ENCODE results near the gene CSPG4.

Gene CSPG4

DNA sequence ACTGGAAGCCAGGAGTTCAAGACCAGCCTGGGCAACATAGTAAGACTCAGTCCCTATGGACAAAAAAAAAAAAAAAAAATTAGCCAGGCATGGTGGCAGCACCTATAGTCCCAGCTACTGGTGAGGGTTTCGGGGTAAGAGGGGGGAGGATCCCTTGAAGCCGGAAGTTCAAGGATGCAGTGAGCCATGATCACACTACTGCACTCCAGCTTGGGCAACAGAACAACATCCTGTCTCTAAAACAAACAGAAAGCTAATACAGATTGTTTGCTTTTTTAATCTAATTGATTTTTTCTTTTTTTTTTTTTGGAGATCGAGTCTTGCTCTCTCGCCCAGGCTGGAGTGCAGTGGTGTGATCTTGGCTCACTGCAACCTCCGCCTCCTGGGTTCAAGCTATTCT, 71.0 kb downstream of the CSPG4 start:
- Histone ChIP-seq H3K27ac (ENCODE audit: low read length) (no peak overlapping the region), H4K20me1 (ENCODE audit: insufficient read depth, low read length) (peaks cover 26% of the 10 kb centered on the region), H3K4me2 (ENCODE audit: insufficient read depth, low read length) (no peak overlapping the region), H2AFZ (ENCODE audit: low read depth, low read length) (no peak overlapping the region), H3K27me3 (ENCODE audit: insufficient read depth, low read length, poor library complexity) (peaks cover 6% of the 10 kb centered on the region), H3K4me1 (ENCODE audit: insufficient read depth, low read length) (peaks cover 39% of the 10 kb centered on the region), H3K36me3 (ENCODE audit: insufficient read depth, low read length) (peaks cover 8% of the 10 kb centered on the region), H3K79me2 (ENCODE audit: insufficient read depth, low read length) (peaks cover 30% of the 10 kb centered on the region), H3K9me3 (ENCODE audit: insufficient read depth, low read length, severe bottlenecking) (no peaks in the 10 kb centered on the region), H3K4me3 (ENCODE audit: low read depth in 1 of 2, low read length in 2 of 2) (no peak overlapping the region), H3K9ac (ENCODE audit: low read depth, low read length) (no peak overlapping the region)
- DNase-seq (no peak), ATAC-seq (ENCODE audit: insufficient read depth, low read depth) (no peak)
- no peak for TF ChIP-seq EZH2 (IDR thresholded peaks at IDR 0.05; ENCODE audit: borderline replicate concordance, low read depth, low read length, severe bottlenecking)
- TF ChIP-seq, protein P1, sequence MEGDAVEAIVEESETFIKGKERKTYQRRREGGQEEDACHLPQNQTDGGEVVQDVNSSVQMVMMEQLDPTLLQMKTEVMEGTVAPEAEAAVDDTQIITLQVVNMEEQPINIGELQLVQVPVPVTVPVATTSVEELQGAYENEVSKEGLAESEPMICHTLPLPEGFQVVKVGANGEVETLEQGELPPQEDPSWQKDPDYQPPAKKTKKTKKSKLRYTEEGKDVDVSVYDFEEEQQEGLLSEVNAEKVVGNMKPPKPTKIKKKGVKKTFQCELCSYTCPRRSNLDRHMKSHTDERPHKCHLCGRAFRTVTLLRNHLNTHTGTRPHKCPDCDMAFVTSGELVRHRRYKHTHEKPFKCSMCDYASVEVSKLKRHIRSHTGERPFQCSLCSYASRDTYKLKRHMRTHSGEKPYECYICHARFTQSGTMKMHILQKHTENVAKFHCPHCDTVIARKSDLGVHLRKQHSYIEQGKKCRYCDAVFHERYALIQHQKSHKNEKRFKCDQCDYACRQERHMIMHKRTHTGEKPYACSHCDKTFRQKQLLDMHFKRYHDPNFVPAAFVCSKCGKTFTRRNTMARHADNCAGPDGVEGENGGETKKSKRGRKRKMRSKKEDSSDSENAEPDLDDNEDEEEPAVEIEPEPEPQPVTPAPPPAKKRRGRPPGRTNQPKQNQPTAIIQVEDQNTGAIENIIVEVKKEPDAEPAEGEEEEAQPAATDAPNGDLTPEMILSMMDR (IDR thresholded peaks at IDR 0.05; ENCODE audit: borderline replicate concordance, extremely low read depth, low read length, poor library complexity, severe bottlenecking): no peak

DNA sequence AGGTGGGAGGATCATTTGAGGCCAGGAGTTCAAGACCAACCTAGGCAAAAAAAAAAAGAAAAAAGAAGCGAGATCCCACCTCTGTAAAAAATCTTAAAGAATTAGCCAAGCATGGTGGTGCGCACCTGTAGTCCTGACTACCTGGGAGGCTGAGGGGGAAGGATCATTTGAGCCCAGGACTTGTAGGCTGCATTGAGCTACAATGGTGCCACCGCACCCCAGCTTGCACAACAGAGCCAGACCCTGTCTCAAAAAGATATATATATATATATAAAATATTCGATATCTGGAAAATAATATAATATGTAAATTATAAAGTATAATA, 71.5 kb downstream of the CSPG4 start:
- DNase-seq (no peak), ATAC-seq (ENCODE audit: insufficient read depth, low read depth) (no peak)
- H3K9me3 ChIP-seq (ENCODE audit: insufficient read depth, low read length, severe bottlenecking): no peaks in the 10 kb centered on the region
- TF ChIP-seq, protein P1 (IDR thresholded peaks at IDR 0.05; ENCODE audit: borderline replicate concordance, extremely low read depth, low read length, poor library complexity, severe bottlenecking): no peak
- TF ChIP-seq EZH2 (IDR thresholded peaks at IDR 0.05; ENCODE audit: borderline replicate concordance, low read depth, low read length, severe bottlenecking): no peak
- peaks cover 2% of the 10 kb centered on the region for H3K27me3 ChIP-seq (ENCODE audit: insufficient read depth, low read length, poor library complexity)
- H3K4me2 ChIP-seq (ENCODE audit: insufficient read depth, low read length): peak overlapping the region; percentile 80
- H4K20me1 ChIP-seq (ENCODE audit: insufficient read depth, low read length): peaks cover 26% of the 10 kb centered on the region
- peaks cover 8% of the 10 kb centered on the region for H3K36me3 ChIP-seq (ENCODE audit: insufficient read depth, low read length)
- peak overlapping the region; percentile 73; the same call in 1 of the 2 replicates for H3K9ac ChIP-seq (ENCODE audit: low read depth, low read length)
- peaks cover 35% of the 10 kb centered on the region for H3K4me1 ChIP-seq (ENCODE audit: insufficient read depth, low read length)
- peak overlapping the region; percentile 86 for H2AFZ ChIP-seq (ENCODE audit: low read depth, low read length)
- H3K27ac ChIP-seq (ENCODE audit: low read length): peak overlapping the region; percentile 46
- peaks cover 30% of the 10 kb centered on the region for H3K79me2 ChIP-seq (ENCODE audit: insufficient read depth, low read length)
- peak overlapping the region; percentile 52 to 86; a peak in 3 of 4 replicates for H3K4me3 ChIP-seq (ENCODE audit: low read depth in 1 of 2, low read length in 2 of 2)

DNA sequence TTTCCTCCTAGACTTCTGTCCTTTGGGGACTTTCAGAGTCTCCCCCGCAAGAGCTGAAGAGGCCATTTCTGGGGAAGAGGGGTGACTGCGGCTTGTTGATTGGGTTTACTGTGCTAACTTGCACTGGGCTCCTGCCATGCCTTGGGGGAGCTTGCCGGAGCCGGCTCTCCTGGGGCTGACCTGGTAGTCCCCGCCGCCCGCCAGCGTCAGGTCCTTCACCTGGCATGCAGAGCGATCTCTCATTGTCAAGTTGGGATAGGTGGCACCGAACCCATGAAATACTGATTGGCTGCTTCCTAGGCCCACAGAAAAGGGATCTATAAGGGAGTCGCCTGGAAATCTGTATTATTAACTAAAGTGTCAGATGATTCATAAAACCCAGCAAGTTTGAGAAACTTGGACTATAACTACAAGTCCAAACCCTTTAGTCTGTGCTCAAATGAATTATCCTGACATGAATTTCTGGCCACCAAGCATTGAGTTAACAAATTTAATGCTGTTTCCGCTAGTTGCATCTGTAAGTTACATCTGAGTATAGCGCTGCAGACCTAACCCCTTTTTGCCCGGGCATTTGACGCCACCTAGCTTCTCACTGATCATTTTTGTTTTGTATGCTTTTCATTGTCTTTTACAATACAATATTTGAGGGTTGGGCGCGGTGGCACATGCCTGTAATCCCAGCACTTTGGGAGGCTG, 72.0 kb downstream of the CSPG4 start:
- ATAC-seq (ENCODE audit: insufficient read depth, low read depth): peak; percentile 50
- H3K9me3 ChIP-seq (ENCODE audit: insufficient read depth, low read length, severe bottlenecking): no peaks in the 10 kb centered on the region
- H3K27me3 ChIP-seq (ENCODE audit: insufficient read depth, low read length, poor library complexity): no peaks in the 10 kb centered on the region
- peaks cover 8% of the 10 kb centered on the region for H3K36me3 ChIP-seq (ENCODE audit: insufficient read depth, low read length)
- H3K4me3 ChIP-seq (ENCODE audit: low read depth in 1 of 2, low read length in 2 of 2): peak overlapping the region; percentile 52 to 86; a peak in 3 of 4 replicates
- H3K4me2 ChIP-seq (ENCODE audit: insufficient read depth, low read length): peak overlapping the region; percentile 80
- peaks cover 35% of the 10 kb centered on the region for H3K4me1 ChIP-seq (ENCODE audit: insufficient read depth, low read length)
- peak overlapping the region; percentile 86 for H2AFZ ChIP-seq (ENCODE audit: low read depth, low read length)
- H3K79me2 ChIP-seq (ENCODE audit: insufficient read depth, low read length): peaks cover 30% of the 10 kb centered on the region
- TF ChIP-seq, protein P1 (IDR thresholded peaks at IDR 0.05; ENCODE audit: borderline replicate concordance, extremely low read depth, low read length, poor library complexity, severe bottlenecking): peak; percentile 69
- no peak for TF ChIP-seq EZH2 (IDR thresholded peaks at IDR 0.05; ENCODE audit: borderline replicate concordance, low read depth, low read length, severe bottlenecking)
- peak; percentile 74 for DNase-seq
- H3K9ac ChIP-seq (ENCODE audit: low read depth, low read length): peak overlapping the region; percentile 73
- peaks cover 26% of the 10 kb centered on the region for H4K20me1 ChIP-seq (ENCODE audit: insufficient read depth, low read length)
- peak overlapping the region; percentile 90 for H3K27ac ChIP-seq (ENCODE audit: low read length)

All from DND-41 (cell line).